HG02588 (cell line): ENCODE results near the gene SCG2.

Experiments
- ATAC-seq: cut with Tn5 transposase; IDR thresholded peaks from one replicate; pipeline ENCODE4 v1.9.1; 2021; ENCODE audit warnings: mild to moderate bottlenecking, moderate library complexity; ENCODE audit not compliant: unreplicated experiment

SCG2 gene

GRCh38 chr2:223582001-223582400, 20.2 kb downstream of the SCG2 start:
- ATAC-seq: no peak

- no peak for ATAC-seq
These were observed 21.2 kb downstream of the SCG2 start for GRCh38 chr2:223580951-223581350.

GRCh38 chr2:223578846-223579245, 23.3 kb downstream of the SCG2 start:
- ATAC-seq: no peak

GRCh38 chr2:223576873-223577272, 25.3 kb downstream of the SCG2 start:
- no peak for ATAC-seq

GRCh38 chr2:223570784-223571183, 31.4 kb downstream of the SCG2 start:
- ATAC-seq: no peak

- no peak for ATAC-seq
These were observed 35.8 kb downstream of the SCG2 start for GRCh38 chr2:223566396-223566795.

GRCh38 chr2:223563462-223563861, 38.7 kb downstream of the SCG2 start:
- no peak for ATAC-seq

GRCh38 chr2:223562078-223562477, 40.1 kb downstream of the SCG2 start:
- ATAC-seq: no peak

- ATAC-seq: no peak
These were observed 41.3 kb downstream of the SCG2 start for GRCh38 chr2:223560749-223561435.

GRCh38 chr2:223558970-223559369, 43.2 kb downstream of the SCG2 start:
- no peak for ATAC-seq

GRCh38 chr2:223554923-223555322, 47.2 kb downstream of the SCG2 start:
- ATAC-seq: no peak

GRCh38 chr2:223549215-223549614, 52.9 kb downstream of the SCG2 start:
- no peak for ATAC-seq

GRCh38 chr2:223548194-223548593, 54.0 kb downstream of the SCG2 start:
- ATAC-seq: no peak
